Sigmoid colon (tissue), 7 donors: ENCODE results near the gene EXOC7. TPM values are rescaled to one million over a fixed set of nuclear protein-coding genes. Genes with fewer than 3 reads are reported as not detected.

ENCODE experiments used
- DNase-seq: peaks from one replicate; pipeline ENCODE4 v3.0.0-alpha.2; 2019
- H3K27ac ChIP-seq, 4 donors: fragments of 200-600 bp; sonication (generic); one replicate each; pipeline ENCODE4 v1.5.1; 2016 to 2019; ENCODE audit warnings: mild to moderate bottlenecking in 1 of 4
- H3K27me3 ChIP-seq, 3 donors: fragments of 200-600 bp; sonication (generic); one replicate each; pipeline ENCODE4 v1.5.1; 2019; ENCODE audit warnings: mild to moderate bottlenecking in 1 of 3
- H3K36me3 ChIP-seq, 4 donors: fragments of 200-600 bp; sonication (generic); one replicate each; pipeline ENCODE4 v1.5.1; 2016 to 2019
- H3K4me1 ChIP-seq, 4 donors: fragments of 200-600 bp; sonication (generic); one replicate each; pipeline ENCODE4 v1.5.1; 2017 to 2019
- H3K4me3 ChIP-seq, 4 donors: fragments of 200-600 bp; sonication (generic); one replicate each; pipeline ENCODE4 v1.5.1; 2017 to 2019; ENCODE audit warnings: mild to moderate bottlenecking in 2 of 4, moderate library complexity in 1 of 4
- H3K9me3 ChIP-seq, 4 donors: fragments of 200-600 bp in 3 of 4; sonication (generic) in 3 of 4; one replicate each; pipeline versions ENCODE4 v1.5.1 to v1.6.1; 2013 to 2019
- EP300 ChIP-seq, 4 donors: sonication (generic); formaldehyde crosslinking; IDR thresholded peaks; one replicate each; pipeline ENCODE4 v1.6.1; 2017; ENCODE audit warnings: antibody characterized with exemption in 4 of 4
- POLR2A ChIP-seq, 2 donors: fragments of 450-650 bp; IDR thresholded peaks; one replicate each; pipeline ENCODE4 v1.6.1; 2016; ENCODE audit warnings: antibody characterized with exemption in 2 of 2, mild to moderate bottlenecking in 2 of 2, moderate library complexity in 2 of 2
- POLR2AphosphoS5 ChIP-seq, 4 donors: sonication (generic); formaldehyde crosslinking; IDR thresholded peaks; one replicate each; pipeline ENCODE4 v1.6.1; 2017; ENCODE audit warnings: antibody characterized with exemption in 4 of 4
- WGBS, 2 donors: extraction: QIAGEN DNeasy Blood & Tissue Kit; methylation state at CpG; one replicate each; pipeline ENCODE4 v1.1.7; 2013; 5-methylcytosine and 5-hydroxymethylcytosine counted together
- intact Hi-C: fragments of 100-400 bp; cut with DNase I; formaldehyde crosslinking; loops from one replicate; pipeline ENCODE4 v1.15.1; 2023
- polyA plus RNA-seq, 3 donors: library from polyadenylated mRNA; stranded (reverse); fragments of 200-250 nt; gene quantifications; one replicate each; pipeline ENCODE4 v1.2.3, GENCODE V29; 2013
- total RNA-seq, 4 donors: library from RNA; depleted of rRNA; stranded (reverse); fragments of >200 nt; gene quantifications; one replicate each; pipeline ENCODE4 v1.1.0, GENCODE V29; 2016
- TF ChIP-seq, protein P1 (sequence below), 4 experiments: fragments of 450-650 bp in 3 of 4; fragments of 200-600 bp in 1 of 4; IDR thresholded peaks; one replicate each; pipeline ENCODE4 v1.5.1; 2016 to 2019; ENCODE audit warnings: antibody characterized with exemption in 4 of 4, mild to moderate bottlenecking in 3 of 4, moderate library complexity in 2 of 4
- donor health status: healthy with polysubstance abuse.
- donor health status: Bipolar disorder and iron deficiency.
- donor health status: healthy.

EXOC7 gene
- total and polyA plus RNA-seq, 7 donors = 36.8 to 82.0 (median 71.3) TPM

DNA sequence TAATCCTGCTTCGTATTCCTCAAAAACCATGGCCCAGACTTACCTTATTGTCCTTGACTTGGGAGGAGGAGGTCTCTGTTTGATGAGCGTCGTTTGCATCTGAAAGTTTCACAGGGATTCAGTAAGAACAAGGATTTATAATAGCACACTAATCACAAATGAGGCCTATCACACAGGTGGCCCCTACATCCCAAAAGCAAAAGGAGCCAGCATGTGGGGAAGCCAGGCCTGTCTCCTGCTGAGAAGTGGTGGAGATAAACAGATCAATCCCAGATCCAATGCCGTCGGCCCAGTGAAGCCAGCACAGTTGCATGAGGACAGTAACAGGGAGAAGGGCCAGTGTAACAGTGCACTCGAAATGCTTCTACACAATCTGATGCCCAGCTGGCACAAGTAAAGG lies 63.2 kb downstream of the EXOC7 start:
- Histone ChIP-seq H3K9me3 (no peaks in the 10 kb centered on the region), H3K27ac (peak overlapping the region in 3 of 4 donors; percentile 86 to 92 (median 87)), H3K27me3 (no peaks in the 10 kb centered on the region), H3K4me1 (peaks cover 0 to 61% (median 49%) of the 10 kb centered on the region in 4 donors), H3K36me3 (peaks cover 36 to 62% (median 53%) of the 10 kb centered on the region in 4 donors), H3K4me3 (no peak overlapping the region)
- no peak for DNase-seq
- TF ChIP-seq POLR2AphosphoS5 (IDR thresholded peaks at IDR 0.05) (no peak), POLR2A (IDR thresholded peaks at IDR 0.05) (no peak), EP300 (IDR thresholded peaks at IDR 0.05) (no peak)
- TF ChIP-seq, protein P1, sequence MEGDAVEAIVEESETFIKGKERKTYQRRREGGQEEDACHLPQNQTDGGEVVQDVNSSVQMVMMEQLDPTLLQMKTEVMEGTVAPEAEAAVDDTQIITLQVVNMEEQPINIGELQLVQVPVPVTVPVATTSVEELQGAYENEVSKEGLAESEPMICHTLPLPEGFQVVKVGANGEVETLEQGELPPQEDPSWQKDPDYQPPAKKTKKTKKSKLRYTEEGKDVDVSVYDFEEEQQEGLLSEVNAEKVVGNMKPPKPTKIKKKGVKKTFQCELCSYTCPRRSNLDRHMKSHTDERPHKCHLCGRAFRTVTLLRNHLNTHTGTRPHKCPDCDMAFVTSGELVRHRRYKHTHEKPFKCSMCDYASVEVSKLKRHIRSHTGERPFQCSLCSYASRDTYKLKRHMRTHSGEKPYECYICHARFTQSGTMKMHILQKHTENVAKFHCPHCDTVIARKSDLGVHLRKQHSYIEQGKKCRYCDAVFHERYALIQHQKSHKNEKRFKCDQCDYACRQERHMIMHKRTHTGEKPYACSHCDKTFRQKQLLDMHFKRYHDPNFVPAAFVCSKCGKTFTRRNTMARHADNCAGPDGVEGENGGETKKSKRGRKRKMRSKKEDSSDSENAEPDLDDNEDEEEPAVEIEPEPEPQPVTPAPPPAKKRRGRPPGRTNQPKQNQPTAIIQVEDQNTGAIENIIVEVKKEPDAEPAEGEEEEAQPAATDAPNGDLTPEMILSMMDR (IDR thresholded peaks at IDR 0.05) = no peak
- 88 to 92% methylated on average over 6 of the region's 6 CpGs for WGBS, 2 donors
- intact Hi-C loops = no loop called here

DNA sequence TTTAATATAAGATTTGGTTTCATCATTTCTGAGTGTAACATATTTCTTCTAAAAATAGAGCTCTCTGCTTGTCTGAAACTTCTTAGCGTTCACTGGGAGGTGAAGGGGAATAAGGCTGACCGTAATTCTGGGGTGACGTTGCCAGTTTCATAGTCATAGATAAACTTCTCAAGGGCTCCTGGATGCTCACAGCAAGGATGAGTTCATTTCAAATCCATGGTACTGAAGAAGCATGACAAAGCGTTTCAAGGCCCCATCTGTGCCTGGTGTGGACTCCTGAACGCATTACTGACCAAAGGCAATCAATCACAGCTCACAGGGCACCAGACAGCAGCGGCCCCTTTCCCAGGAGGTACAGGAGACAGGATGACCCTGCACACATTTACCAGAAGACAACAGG lies 64.5 kb downstream of the EXOC7 start:
- no peaks in the 10 kb centered on the region for H3K9me3 ChIP-seq
- intact Hi-C loops = no loop called here
- H3K27me3 ChIP-seq = no peaks in the 10 kb centered on the region
- TF ChIP-seq POLR2AphosphoS5 (IDR thresholded peaks at IDR 0.05) (peak; percentile 63 to 83 (median 78)), EP300 (IDR thresholded peaks at IDR 0.05) (peak in 3 of 4 donors; percentile 63 to 69 (median 68))
- TF ChIP-seq, protein P1 (IDR thresholded peaks at IDR 0.05) = no peak
- H3K36me3 ChIP-seq = peaks cover 24 to 49% (median 41%) of the 10 kb centered on the region in 4 donors
- peak overlapping the region; percentile 35 to 92 (median 86) for H3K27ac ChIP-seq
- DNase-seq = peak; percentile 87
- no peak overlapping the region for H3K4me3 ChIP-seq
- peaks cover 0 to 74% (median 62%) of the 10 kb centered on the region in 4 donors for H3K4me1 ChIP-seq
- WGBS, 2 donors = 85 to 87% methylated on average over 6 of the region's 6 CpGs

DNA sequence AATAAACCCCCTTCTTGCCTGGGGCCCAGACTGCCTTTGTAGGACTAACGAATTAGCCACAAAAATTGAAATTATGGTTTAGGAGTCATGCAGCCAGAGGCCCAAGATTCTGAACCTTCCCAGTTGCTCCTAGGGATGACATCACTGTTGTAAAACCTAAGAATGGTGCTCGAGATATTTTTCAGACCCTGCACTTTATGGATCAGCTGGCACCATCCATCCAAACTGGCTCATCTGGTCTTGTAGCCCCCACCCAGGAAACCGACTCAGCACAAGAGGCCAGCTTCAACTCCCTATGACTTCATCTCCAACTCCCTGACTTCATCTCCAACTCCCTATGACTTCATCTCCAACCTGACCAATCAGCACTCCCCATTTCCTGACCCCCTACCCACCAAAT lies 65.5 kb downstream of the EXOC7 start:
- intact Hi-C loops = no loop called here
- 64 to 85% methylated on average over 3 of the region's 3 CpGs for WGBS, 2 donors
- TF ChIP-seq POLR2A (IDR thresholded peaks at IDR 0.05) (no peak), POLR2AphosphoS5 (IDR thresholded peaks at IDR 0.05) (no peak), EP300 (IDR thresholded peaks at IDR 0.05) (no peak)
- TF ChIP-seq, protein P1 (IDR thresholded peaks at IDR 0.05) = no peak
- Histone ChIP-seq H3K36me3 (peaks cover 13 to 38% (median 30%) of the 10 kb centered on the region in 4 donors), H3K4me1 (peaks cover 0 to 84% (median 73%) of the 10 kb centered on the region in 4 donors), H3K9me3 (no peaks in the 10 kb centered on the region), H3K27ac (peak overlapping the region; percentile 21 to 92 (median 86)), H3K4me3 (no peak overlapping the region), H3K27me3 (no peaks in the 10 kb centered on the region)
- DNase-seq = no peak

GRCh38 chr17:76036497-76037261 lies 66.9 kb downstream of the EXOC7 start:
- H3K27ac ChIP-seq = peak overlapping the region; percentile 66 to 92 (median 86)
- peaks cover 8 to 25% (median 21%) of the 10 kb centered on the region in 4 donors for H3K36me3 ChIP-seq
- peak overlapping the region in 1 of 4 donors; percentile 16 for H3K4me3 ChIP-seq
- intact Hi-C loops = no loop called here
- H3K27me3 ChIP-seq = no peaks in the 10 kb centered on the region
- peak; percentile 96 for DNase-seq
- H3K4me1 ChIP-seq = peaks cover 0 to 95% (median 78%) of the 10 kb centered on the region in 4 donors
- WGBS, 2 donors = 67 to 69% methylated on average over 22 of the region's 22 CpGs
- TF ChIP-seq POLR2AphosphoS5 (IDR thresholded peaks at IDR 0.05) (peak; percentile 98 to 100 (median 98)), EP300 (IDR thresholded peaks at IDR 0.05) (peak; percentile 93 to 96 (median 93)), POLR2A (IDR thresholded peaks at IDR 0.05) (no peak)
- TF ChIP-seq, protein P1 (IDR thresholded peaks at IDR 0.05) = no peak
- H3K9me3 ChIP-seq = no peaks in the 10 kb centered on the region
